HG02678 (cell line): ENCODE data around the gene SLC25A44.

ENCODE experiments used
- ATAC-seq: cut with Tn5 transposase; IDR thresholded peaks from one replicate; pipeline ENCODE4 v1.9.1; 2021; ENCODE audit warnings: mild to moderate bottlenecking, moderate library complexity; ENCODE audit not compliant: unreplicated experiment

Gene SLC25A44

GRCh38 chr1:156193488-156194299 is at the start of gene SLC25A44:
SLC25A44 (plus strand) TSS chr1:156194104; CDS start chr1:156199848, 5,744 bp downstream.
- ATAC-seq, result peak; percentile 96

GRCh38 chr1:156144742-156145141 is 49.2 kb upstream of the SLC25A44 start:
- no peak for ATAC-seq

GRCh38 chr1:156145650-156146019 is 48.3 kb upstream of the SLC25A44 start:
- ATAC-seq, result no peak

- ATAC-seq, result peak; percentile 30
Observed at GRCh38 chr1:156146020-156146768, 47.7 kb upstream of the SLC25A44 start.

- no peak for ATAC-seq
Observed at GRCh38 chr1:156146769-156147405, 47.0 kb upstream of the SLC25A44 start.

GRCh38 chr1:156148216-156148615 is 45.7 kb upstream of the SLC25A44 start:
- ATAC-seq, result no peak

GRCh38 chr1:156149374-156150332 is 44.3 kb upstream of the SLC25A44 start:
- peak; percentile 61 for ATAC-seq

- ATAC-seq, result no peak
Observed at GRCh38 chr1:156150333-156151011, 43.4 kb upstream of the SLC25A44 start.

GRCh38 chr1:156151093-156151688 is 42.7 kb upstream of the SLC25A44 start:
- no peak for ATAC-seq

GRCh38 chr1:156152628-156153027 is 41.3 kb upstream of the SLC25A44 start:
- ATAC-seq, result no peak

- no peak for ATAC-seq
Observed at GRCh38 chr1:156153362-156153761, 40.5 kb upstream of the SLC25A44 start, which contains the start of gene SEMA4A. SEMA4A (plus strand) TSS chr1:156153585; CDS start chr1:156154579, 994 bp downstream.

GRCh38 chr1:156154317-156154749 is 39.6 kb upstream of the SLC25A44 start:
- ATAC-seq, result peak; percentile 56

GRCh38 chr1:156155756-156156510 is 38.0 kb upstream of the SLC25A44 start:
- ATAC-seq, result no peak

GRCh38 chr1:156157506-156157905 is 36.4 kb upstream of the SLC25A44 start:
- peak; percentile 33 for ATAC-seq

- ATAC-seq, result no peak
Observed at GRCh38 chr1:156157966-156158365, 35.9 kb upstream of the SLC25A44 start.

- no peak for ATAC-seq
Observed at GRCh38 chr1:156160000-156160742, 33.7 kb upstream of the SLC25A44 start.

- ATAC-seq, result no peak
Observed at GRCh38 chr1:156160743-156161171, 33.1 kb upstream of the SLC25A44 start.
